Measurements from ENCODE around the gene R3HDML.
"Not testable (repeated sequence)": the region's sequence is repeated elsewhere in the genome, so short reads cannot be mapped to it uniquely, and the experiment has no call there.

Gene R3HDML

GRCh38 chr20:44328428-44328827 lies 8.4 kb upstream of the R3HDML start:
- no peak for DNase-seq (ENCODE audit: low read depth)

- no peak for DNase-seq (ENCODE audit: low read depth)
These were observed 5.6 kb upstream of the R3HDML start for GRCh38 chr20:44331201-44331600.

- DNase-seq (ENCODE audit: low read depth): no peak
These were observed 2.5 kb upstream of the R3HDML start for GRCh38 chr20:44334306-44334705.

GRCh38 chr20:44334709-44335108 lies 2.1 kb upstream of the R3HDML start:
- no peak for DNase-seq (ENCODE audit: low read depth)

GRCh38 chr20:44335675-44336074 lies 1.2 kb upstream of the R3HDML start:
- no peak for DNase-seq (ENCODE audit: low read depth)

- DNase-seq (ENCODE audit: low read depth): no peak
These were observed 757 bp upstream of the R3HDML start for GRCh38 chr20:44336086-44336485.

GRCh38 chr20:44342248-44342647 lies 5.4 kb downstream of the R3HDML start:
- no peak for DNase-seq (ENCODE audit: low read depth)

GRCh38 chr20:44343162-44343675 lies 6.4 kb downstream of the R3HDML start:
- DNase-seq (ENCODE audit: low read depth): no peak

- no peak for DNase-seq (ENCODE audit: low read depth)
These were observed 7.9 kb downstream of the R3HDML start for GRCh38 chr20:44344723-44345122.

GRCh38 chr20:44345147-44345546 lies 8.3 kb downstream of the R3HDML start:
- no peak for DNase-seq (ENCODE audit: low read depth)

GRCh38 chr20:44345941-44346340 lies 9.1 kb downstream of the R3HDML start:
- DNase-seq (ENCODE audit: low read depth): not testable (repeated sequence)

GRCh38 chr20:44348168-44348659 lies 11.4 kb downstream of the R3HDML start:
- no peak for DNase-seq (ENCODE audit: low read depth)

GRCh38 chr20:44349349-44349748 lies 12.5 kb downstream of the R3HDML start:
- DNase-seq (ENCODE audit: low read depth): no peak

- no peak for DNase-seq (ENCODE audit: low read depth)
These were observed 13.7 kb downstream of the R3HDML start for GRCh38 chr20:44350567-44350966.

GRCh38 chr20:44354979-44355497 lies 18.2 kb downstream of the R3HDML start:
- no peak for DNase-seq (ENCODE audit: low read depth)

- no peak for DNase-seq (ENCODE audit: low read depth)
These were observed 18.9 kb downstream of the R3HDML start, which contains the start of gene HNF4A for GRCh38 chr20:44355498-44356352. Gene HNF4A, plus strand, starts transcription at chr20:44355699. Its CDS starts 106 bp downstream, at chr20:44355805.

- no peak for DNase-seq (ENCODE audit: low read depth)
These were observed 19.5 kb downstream of the R3HDML start for GRCh38 chr20:44356353-44356723.

GRCh38 chr20:44357020-44357419 lies 20.2 kb downstream of the R3HDML start:
- no peak for DNase-seq (ENCODE audit: low read depth)

GRCh38 chr20:44357555-44358125 lies 20.8 kb downstream of the R3HDML start:
- DNase-seq (ENCODE audit: low read depth): no peak

GRCh38 chr20:44358776-44359175 lies 21.9 kb downstream of the R3HDML start:
- DNase-seq (ENCODE audit: low read depth): no peak

GRCh38 chr20:44360221-44360620 lies 23.4 kb downstream of the R3HDML start:
- DNase-seq (ENCODE audit: low read depth): no peak

- DNase-seq (ENCODE audit: low read depth): no peak
These were observed 24.2 kb downstream of the R3HDML start for GRCh38 chr20:44361021-44361420.

- no peak for DNase-seq (ENCODE audit: low read depth)
These were observed 25.7 kb downstream of the R3HDML start for GRCh38 chr20:44362466-44362940.
